Endodermal cell (in vitro differentiated cells): ENCODE data around the gene NR1H3. TPM values are rescaled to one million over a fixed set of nuclear protein-coding genes. Genes with fewer than 3 reads are reported as not detected.

Experiments used
- DNase-seq: peaks from one replicate; pipeline ENCODE4 v3.0.0-alpha.2; 2017
- H3K27ac ChIP-seq: 2 replicates; pipeline ENCODE4 v1.5.1; 2013; ENCODE audit warnings: mild to moderate bottlenecking, low read depth, low read length, moderate library complexity
- H3K27me3 ChIP-seq: 2 replicates; pipeline ENCODE4 v1.6.1; 2013; ENCODE audit warnings: mild to moderate bottlenecking, low read length, moderate library complexity; ENCODE audit not compliant: insufficient read depth, control insufficient read depth, poor library complexity, severe bottlenecking
- H3K36me3 ChIP-seq: 2 replicates; pipeline ENCODE4 v1.7.0; 2013; ENCODE audit warnings: mild to moderate bottlenecking, low read length, moderate library complexity; ENCODE audit not compliant: control insufficient read depth, insufficient read depth
- H3K4me1 ChIP-seq: one replicate; pipeline ENCODE4 v1.7.0; 2013; ENCODE audit warnings: low read length; ENCODE audit not compliant: control insufficient read depth, insufficient read depth
- H3K4me3 ChIP-seq: 2 replicates; pipeline ENCODE4 v1.5.1; 2013; ENCODE audit warnings: mild to moderate bottlenecking, low read length, moderate library complexity
- H3K9ac ChIP-seq: 2 replicates; pipeline ENCODE4 v1.6.1; 2013; ENCODE audit warnings: mild to moderate bottlenecking, low read length, moderate library complexity; ENCODE audit not compliant: poor library complexity, severe bottlenecking; ENCODE audit errors: extremely low read depth
- H3K9me3 ChIP-seq: 2 replicates; pipeline ENCODE4 v1.6.1; 2013; ENCODE audit warnings: mild to moderate bottlenecking, low read length, moderate library complexity; ENCODE audit not compliant: control insufficient read depth
- H3K27ac Mint-ChIP-seq: 2 replicates; pipeline ENCODE4 v1.8.0; 2020; ENCODE audit warnings: mixed read lengths
- H3K27me3 Mint-ChIP-seq: 2 replicates; pipeline ENCODE4 v1.8.0; 2021; ENCODE audit warnings: mild to moderate bottlenecking, mixed read lengths; ENCODE audit not compliant: insufficient read depth
- H3K36me3 Mint-ChIP-seq: 2 replicates; pipeline ENCODE4 v1.8.0; 2020; ENCODE audit warnings: low read depth, mixed read lengths
- H3K4me1 Mint-ChIP-seq: 2 replicates; pipeline ENCODE4 v1.8.0; 2020; ENCODE audit warnings: mixed read lengths
- H3K4me3 Mint-ChIP-seq: 2 replicates; pipeline ENCODE4 v1.8.0; 2020; ENCODE audit warnings: mild to moderate bottlenecking, moderate library complexity, mixed read lengths
- H3K9me3 Mint-ChIP-seq: 2 replicates; pipeline ENCODE4 v1.8.0; 2020; ENCODE audit warnings: mild to moderate bottlenecking, mixed read lengths
- CTCF ChIP-seq: fragments of 200-600 bp; sonication (generic); conservative IDR thresholded peaks from 2 replicates; pipeline ENCODE4 v1.5.0; 2021; ENCODE audit warnings: antibody characterized with exemption, mild to moderate bottlenecking
- WGBS, 2 experiments: methylation state at CpG; one replicate each; pipeline versions ENCODE4 v1.1.5 to v1.1.7; 2013; ENCODE audit warnings: missing lambda C conversion rate in 2 of 2, mixed read lengths in 1 of 2; ENCODE audit not compliant: insufficient coverage in 1 of 2, insufficient read length in 1 of 2; 5-methylcytosine and 5-hydroxymethylcytosine counted together
- total RNA-seq, 2 donors: library from RNA; stranded (reverse); fragmentation: NEBNext Ultra II Directional in 1 of 2; extraction: Animal tissue kit (Norgen Biotek cat#: 25700) in 1 of 2; gene quantifications; 2 replicates in 1 of 2; 3 replicates in 1 of 2; pipeline ENCODE4 v1.2.1, GENCODE V29; 2021

The NR1H3 gene
- total RNA-seq, 2 donors from 2014 or later: 29.4 to 34.6 TPM

GRCh38 chr11:47318166-47318565, 60.4 kb downstream of the NR1H3 start:
- H3K4me3 ChIP-seq: no peak overlapping the region
- peaks cover 26% of the 10 kb centered on the region for H3K36me3 ChIP-seq
- H3K9ac ChIP-seq: no peak overlapping the region
- Mint-ChIP-seq H3K27ac (no peak overlapping the region), H3K9me3 (no peaks in the 10 kb centered on the region), H3K4me1 (no peaks in the 10 kb centered on the region), H3K4me3 (no peak overlapping the region), H3K27me3 (no peaks in the 10 kb centered on the region), H3K36me3 (peaks cover 35% of the 10 kb centered on the region)
- no peak for TF ChIP-seq CTCF
- no peaks in the 10 kb centered on the region for H3K9me3 ChIP-seq
- H3K27me3 ChIP-seq: no peaks in the 10 kb centered on the region
- H3K4me1 ChIP-seq: no peaks in the 10 kb centered on the region
- 88 to 94% methylated on average over 1 of the region's 2 CpGs for WGBS, 2 experiments
- DNase-seq: no peak
- no peak overlapping the region for H3K27ac ChIP-seq

Other genes with a start within 250 kb of the NR1H3 start
- 10 to 100 TPM; 84.6 to 86.0 TPM for gene ARFGAP2, start 81.1 kb upstream of the NR1H3 start, total RNA-seq
- 10 to 100 TPM; 48.0 to 66.6 TPM for gene PACSIN3, start 71.6 kb upstream of the NR1H3 start, total RNA-seq
- 10 to 100 TPM; 20.9 to 31.2 TPM for gene DDB2, start 43.0 kb upstream of the NR1H3 start, total RNA-seq
- 10 to 100 TPM; 42.9 to 45.9 TPM for gene ACP2, start 9.2 kb upstream of the NR1H3 start, total RNA-seq
- 10 to 100 TPM; 30.2 to 36.0 TPM for gene MADD, start 12.1 kb downstream of the NR1H3 start, total RNA-seq
- gene MYBPC3, start 94.7 kb downstream of the NR1H3 start, total RNA-seq: under 1 TPM in 1 of 2 donors, not detected in 1; 0.07 TPM
- gene SPI1, start 120.6 kb downstream of the NR1H3 start, total RNA-seq: not detected
- gene SLC39A13, start 150.6 kb downstream of the NR1H3 start, total RNA-seq: 10 to 100 TPM; 34.7 to 40.4 TPM
- gene PSMC3, start 168.4 kb downstream of the NR1H3 start, total RNA-seq: 100 to 1,000 TPM; 152 to 175 TPM
- under 1 TPM; 0.40 to 0.64 TPM for gene RAPSN, start 191.1 kb downstream of the NR1H3 start, total RNA-seq